Fibroblast of skin of left quadriceps (primary cell): ENCODE measurements around the gene RNF130.

Experiments used
- DNase-seq, 2 experiments: peaks; one replicate each; pipeline ENCODE4 v3.0.0-alpha.2; 2013; ENCODE audit warnings: low read depth in 2 of 2

The RNF130 gene

DNA sequence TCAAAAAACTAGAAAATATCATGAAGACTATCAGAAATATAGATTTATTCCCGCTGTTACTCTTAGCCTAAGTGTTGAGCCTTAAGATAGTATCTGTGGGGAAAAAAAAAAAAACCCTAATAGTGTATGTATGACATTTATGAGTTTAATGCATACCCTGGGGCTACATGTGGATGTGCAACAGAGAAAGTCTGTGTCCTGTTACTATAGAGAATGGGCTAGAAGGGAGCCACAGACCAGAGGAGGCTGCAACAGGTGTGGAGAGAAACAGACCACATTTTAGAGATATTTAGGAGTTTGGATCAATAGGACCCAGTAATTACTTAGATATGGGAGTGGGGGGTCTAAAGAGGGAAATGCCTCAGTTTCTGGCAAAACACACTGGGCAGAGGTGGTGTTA is 15.4 kb downstream of the RNF130 start:
- no peak for DNase-seq

DNA sequence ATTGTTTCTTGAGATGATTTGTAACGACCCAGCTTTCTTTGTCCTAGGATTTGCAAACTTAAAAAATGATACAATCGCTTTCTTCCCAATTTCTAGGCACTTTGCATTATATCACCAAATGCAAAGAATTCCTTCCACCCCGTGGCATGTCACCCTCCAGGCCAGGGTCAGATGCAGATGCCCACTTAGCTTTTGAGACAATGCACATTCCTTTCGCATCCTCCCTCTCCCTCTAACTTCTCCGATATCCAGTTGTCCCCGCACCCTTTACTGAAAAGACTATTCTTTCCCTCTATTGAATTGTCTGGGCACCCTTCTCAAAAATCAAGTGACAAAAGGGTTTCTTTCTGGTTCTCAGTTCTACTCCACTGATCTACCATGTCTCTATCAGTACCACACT is 17.3 kb downstream of the RNF130 start:
- no peak for DNase-seq

DNA sequence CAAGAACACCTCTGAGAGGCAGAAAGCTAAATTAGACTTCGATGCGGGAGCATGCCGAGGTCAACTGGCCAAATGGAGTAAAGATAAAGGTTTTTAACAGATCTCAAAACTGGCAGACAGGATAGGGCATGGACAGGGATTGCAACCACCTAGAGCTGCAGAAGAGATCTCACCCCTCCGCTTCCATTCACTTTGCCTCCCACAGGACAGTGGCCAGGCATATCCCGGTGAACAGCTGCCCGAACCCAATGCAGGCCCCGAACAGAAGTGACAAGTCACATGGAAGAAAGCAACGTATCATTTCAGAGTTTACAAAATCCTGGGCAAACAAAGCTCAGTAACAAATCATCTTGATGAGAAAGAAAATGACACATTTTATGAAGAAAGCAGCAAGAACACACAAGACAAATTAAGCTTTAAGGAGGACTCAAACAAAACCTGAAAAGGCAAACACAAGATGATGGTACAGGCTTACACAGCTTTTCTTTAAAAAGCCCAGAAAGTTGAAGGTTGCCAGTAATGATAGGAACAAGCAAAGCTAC is 18.4 kb downstream of the RNF130 start:
- DNase-seq = no peak

DNA sequence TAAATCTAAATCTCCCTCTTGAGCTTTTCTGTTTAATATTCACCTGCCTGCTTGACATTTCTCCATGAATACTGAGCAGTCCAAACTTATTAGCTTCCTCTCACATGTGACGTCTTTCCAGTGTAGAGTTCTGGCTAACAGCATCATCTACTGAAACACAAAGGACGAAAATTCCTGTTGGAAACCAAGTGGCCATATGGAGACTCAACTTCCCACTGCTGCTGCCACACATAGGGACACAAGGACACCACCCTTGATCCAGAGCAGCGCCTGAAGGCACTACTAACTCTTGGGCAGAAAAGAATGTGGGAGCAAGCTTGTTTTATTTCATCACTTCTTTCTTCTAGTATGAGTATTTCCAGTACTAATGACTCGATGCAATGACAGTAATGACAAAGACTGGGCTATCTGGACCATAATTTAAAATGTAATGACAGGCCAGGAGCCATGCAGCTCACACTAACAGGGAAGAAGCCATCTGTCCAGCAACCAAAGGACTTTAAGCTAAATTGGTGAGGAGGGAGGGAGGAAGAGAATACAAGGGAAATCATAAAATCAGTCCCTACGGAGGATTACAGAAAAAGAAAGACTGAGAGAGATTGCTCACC is 19.2 kb downstream of the RNF130 start:
- DNase-seq = no peak

DNA sequence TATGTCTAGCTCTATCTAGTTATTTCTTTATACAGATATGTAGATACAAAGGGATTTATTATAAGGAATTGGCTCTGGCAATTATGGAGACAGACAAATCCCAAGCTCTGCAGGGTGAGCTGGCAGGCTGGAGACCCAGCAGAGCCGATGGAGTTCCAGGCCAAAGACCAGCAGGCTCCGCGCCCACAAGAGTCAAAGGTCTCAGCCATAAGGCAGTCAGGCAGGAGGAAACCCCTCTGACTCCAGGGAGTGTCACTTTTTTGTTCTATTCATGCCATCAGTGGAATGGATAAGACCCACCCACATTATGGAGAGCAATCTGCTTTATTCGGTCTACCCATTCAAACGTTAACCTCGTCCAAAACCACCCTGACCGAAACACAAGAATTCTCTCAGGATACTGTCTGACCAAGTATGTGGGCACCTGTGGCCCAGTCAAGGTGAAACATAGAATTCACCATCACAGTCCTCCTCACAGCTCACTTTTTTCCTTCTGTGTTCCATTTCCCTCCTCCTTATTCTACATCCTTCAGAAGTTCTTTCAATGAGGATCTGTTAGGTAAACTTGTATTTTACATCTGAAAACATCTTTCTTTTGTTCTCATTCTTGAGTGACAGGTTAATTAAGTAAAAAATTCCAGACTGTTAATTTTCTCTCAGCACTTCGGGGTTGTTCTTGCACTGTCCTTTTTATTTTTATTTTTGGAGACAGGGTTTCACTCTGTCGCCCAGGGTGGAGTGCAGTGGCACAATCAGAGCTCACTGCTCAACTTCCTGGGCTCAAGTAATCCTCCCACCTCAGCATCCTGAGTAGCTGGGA is 21.2 kb downstream of the RNF130 start:
- no peak for DNase-seq

DNA sequence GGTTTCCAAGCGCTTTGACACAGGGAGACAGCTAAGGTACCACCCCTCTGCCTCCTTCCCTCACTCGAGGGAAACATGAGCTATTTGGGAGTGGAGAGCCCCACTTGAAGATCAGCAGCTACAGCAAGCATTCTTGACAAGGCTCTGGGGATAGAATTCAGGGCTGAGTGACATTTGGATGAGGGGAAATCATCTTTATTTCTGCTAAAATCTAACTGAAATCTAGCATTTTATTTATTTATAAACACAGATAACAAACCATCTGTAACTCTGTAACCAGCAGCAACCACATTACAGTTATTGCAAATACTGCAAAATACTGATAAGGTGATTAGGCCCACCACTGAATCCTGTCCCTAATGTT is 22.4 kb downstream of the RNF130 start:
- DNase-seq = no peak

DNA sequence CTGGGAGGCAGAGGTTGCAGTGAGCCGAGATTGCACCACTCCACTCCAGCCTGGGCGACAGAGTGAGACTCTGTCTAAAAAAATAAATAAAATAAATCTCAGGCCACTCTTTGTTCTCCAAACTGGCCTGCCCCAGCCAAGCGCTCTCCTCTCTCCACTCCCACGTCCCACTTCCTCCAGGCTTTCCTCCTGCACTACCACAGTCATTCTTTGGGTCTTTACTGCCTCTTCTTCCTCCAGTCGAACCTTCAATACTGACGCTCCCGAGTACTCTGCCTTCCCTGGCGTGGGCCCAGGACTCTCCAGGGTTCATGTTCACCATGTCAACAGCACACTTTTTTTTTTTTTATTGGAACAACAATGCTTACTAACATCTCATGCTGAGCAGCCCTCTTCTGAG is 23.9 kb downstream of the RNF130 start:
- no peak for DNase-seq

DNA sequence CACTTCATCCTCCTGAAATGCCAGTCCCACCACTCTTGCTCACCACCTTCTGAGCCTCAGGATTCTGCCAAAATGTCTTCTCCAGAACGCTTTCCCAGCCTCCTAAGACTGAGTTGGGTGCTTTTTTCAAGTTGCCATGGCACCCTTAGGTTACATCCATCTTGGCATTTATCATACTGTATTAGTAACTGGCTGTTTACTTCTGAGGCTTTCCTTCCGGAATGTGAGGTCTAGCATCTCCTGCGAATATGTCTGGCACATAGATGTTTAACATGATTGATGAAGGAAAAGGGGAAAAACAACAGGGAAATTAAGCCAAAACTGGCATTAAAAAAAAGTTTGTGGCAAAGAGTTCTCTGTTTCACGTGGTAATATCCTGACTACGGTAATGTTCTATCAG is 24.9 kb downstream of the RNF130 start:
- no peak for DNase-seq

DNA sequence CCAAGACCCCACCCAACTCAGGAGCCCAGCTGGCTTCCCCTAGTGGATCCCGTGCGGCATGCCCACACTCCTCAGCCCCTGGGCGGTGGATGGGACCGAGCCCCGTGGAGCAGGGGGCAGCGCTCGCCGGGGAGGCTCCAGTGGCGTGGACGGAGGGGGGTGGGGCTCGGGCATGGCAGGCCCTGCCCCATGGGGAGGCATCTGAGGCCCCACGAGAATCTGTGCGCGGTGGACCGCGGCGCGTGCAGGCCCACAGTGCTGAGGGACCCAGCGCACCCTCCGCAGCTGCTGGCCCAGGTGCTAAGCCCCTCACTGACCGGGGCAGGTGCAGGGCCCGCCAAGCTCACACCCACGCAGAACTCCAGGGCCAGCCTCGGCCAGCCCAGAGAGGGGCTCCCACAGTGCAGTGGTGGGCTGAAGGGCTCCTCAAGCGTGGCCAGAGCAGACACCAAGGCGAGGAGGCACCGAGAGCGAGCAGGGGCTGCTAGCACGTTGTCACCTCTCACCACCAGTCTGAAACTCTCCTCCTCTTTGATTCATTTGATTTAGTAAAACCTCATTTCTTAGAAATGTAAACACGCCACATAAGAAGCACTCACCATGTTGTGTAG is 25.6 kb downstream of the RNF130 start:
- DNase-seq = no peak

DNA sequence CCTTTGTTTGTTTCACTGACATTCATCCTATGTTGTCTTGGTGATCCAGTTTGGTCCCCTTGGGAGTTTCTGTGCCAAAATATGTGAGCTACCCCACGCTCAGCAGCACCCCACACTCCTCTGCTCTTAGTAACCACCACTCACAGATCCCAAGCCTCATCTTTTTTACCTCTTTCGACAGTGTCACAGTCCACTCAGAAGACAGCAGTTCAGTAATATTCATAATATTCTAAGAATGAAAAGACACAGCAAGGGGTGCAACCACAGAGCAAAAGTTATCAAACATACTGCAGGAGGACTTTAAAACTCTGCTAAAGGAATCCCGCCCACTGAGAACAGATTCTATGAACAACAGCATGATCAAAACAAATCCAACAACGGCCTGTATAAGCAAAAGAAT is 28.2 kb downstream of the RNF130 start:
- DNase-seq = no peak

DNA sequence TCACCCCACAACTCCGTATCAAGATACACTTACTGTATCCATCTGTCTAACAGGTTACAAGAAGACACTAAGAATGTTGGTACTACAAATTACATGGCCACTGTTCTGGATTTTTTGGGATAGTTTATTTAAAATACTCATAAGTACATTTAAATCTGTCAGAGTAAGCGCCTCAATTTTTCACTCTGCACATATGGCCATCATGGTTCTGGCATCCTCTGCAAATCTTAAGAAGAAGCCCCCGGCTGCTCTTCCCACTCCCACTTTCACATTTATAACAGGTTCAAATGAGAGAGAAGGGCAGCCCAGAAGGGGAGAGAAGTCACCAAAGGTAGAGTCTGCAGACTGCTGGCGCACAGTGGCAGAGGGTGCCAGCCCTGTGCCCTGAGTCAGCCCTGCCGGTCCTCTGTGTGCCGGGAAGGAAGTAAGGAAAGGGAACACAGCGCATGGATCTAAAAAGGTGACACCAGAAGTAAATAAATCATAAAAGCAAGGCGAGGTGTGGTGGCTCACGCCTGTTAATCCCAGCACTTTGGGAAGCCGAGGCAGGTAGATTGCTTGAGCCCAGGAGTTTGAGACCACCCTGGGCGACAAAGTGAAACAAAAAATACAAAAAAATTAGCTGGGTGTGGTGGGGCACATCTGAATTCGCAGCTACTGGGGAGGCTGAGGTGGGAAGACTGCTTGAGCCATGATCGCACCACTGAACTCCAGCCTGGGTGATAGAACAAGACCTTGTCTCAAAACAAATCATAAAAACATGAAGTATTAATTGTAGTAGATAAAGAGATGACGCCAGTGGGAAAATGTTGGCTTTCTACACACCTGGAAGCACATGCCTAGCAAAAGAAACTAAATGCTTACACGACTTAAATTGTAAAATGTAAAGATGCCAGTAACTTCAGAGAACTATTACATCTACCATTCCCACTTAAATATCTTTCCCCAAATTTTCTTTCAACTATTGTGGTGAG is 30.0 kb downstream of the RNF130 start:
- DNase-seq = no peak

DNA sequence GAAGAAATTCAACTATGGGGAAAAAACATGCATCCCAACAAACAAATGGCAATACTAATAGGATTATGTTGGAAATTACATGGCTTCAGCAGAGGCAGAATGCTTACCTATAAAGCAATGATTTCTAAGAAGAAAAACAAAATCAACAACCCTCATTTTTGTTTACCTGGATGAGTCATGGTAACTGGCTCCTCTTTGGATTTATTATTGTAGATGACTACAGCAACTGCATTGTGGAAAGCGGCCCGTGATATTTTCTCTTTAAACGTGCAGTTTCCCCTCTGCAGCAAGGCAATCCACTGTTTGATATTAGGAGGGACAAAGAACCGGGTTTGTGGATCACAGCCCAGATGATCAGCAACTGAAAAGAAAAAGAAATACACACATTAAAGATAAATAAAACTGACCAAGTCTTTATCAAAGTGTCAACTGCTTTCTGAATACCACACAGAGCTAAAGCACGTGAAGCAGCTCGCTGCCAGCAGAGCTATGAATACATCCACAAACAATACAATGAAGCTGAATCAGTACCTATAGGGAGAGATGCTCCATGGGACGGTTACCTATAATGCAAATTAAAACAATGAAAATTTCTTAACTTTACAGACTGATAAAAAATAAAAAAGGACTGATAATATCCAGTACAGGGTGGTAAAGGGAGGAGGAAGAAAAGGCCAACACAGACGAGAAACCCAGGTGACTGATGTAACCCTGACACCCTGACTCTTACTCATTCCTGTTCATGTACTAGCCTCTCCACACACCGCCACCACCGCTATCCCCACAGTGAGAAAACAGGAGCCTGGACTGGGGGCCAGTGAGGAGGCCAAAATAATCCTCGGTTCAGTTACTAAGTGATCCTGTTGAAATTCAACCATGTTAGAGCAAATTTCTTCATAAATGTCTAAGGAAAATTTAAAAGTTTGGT is 31.0 kb downstream of the RNF130 start:
- DNase-seq = no peak

DNA sequence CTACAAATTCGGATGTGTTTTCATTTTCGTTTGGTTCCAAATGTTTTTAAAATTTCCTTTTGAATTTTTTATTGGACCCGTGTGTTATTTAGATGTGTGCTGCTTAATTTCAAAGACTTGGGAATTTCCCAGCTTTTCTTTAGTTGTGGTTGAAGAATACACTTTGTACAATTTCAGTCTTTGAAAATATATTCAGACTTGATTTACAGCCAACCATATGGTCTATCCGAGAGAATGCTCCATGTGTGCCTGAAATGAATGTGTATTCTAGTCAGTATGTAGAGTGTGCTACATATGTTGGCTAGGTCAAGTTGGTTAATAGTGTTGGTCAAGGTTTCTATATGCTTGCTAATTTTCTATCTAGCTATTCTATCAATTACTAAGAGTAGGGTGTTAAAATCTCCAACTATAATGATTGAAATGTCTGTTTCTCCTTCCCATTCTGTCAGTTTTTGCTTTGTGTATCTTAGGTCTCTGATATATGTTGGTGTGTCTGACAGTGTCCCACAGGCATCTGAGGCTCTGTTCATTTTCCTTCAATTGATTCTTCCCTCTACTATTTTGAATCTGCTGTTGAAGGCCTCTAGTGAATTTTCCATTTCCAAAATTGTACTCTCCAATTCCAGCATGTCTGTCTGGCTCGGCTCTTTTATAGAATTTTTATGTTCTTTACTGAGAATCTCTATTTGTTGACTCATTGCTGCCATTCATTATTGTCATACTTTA is 36.2 kb downstream of the RNF130 start:
- no peak for DNase-seq

DNA sequence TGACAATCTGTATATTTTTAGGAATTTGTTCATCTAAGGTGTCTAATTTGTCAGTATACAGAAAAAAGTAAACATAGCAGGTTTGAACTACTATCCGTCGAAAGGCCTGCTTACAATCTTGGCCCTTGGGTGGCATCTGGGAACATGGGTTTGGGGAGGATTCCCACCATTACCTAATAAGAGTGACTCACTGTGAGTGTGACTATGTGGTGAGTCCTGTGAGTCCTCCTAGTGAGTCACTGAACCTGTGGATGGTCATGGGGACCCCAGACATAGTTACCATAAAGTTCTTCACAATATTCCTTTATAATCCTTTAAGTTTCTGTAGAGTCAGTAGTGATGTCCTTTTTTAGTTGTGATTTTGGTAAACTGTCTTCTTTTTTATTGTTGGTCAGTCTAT is 37.0 kb downstream of the RNF130 start:
- DNase-seq = no peak

DNA sequence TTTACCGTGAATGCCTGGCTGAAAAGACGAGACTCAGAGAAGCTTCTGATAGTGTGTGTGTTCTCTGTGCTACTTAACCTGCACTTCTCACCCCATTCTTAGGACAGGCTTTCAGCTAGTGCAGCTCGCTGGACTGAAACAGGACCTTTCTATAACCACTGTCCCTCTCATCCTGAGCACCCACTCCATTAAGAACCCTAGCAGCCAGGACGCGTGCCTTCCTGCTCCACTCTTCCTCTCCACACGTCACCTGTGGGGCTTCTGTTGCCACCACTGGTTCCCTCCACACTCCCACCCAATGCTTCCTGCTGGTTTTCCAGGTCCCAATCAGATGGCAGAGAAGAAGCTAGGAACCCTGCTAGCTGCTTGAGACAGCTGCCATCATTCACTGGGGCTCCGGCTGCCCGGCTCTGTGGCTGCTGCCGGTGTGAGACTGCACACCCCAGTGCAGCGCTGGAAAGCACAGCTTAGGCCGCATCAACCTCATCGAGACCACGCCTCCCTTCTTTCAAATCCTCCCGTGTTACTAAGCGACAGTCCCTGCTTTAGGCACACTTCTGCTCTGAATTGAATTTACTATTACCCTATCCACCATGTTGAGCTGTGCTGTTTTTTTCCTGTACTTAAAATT is 44.0 kb downstream of the RNF130 start:
- DNase-seq = no peak

DNA sequence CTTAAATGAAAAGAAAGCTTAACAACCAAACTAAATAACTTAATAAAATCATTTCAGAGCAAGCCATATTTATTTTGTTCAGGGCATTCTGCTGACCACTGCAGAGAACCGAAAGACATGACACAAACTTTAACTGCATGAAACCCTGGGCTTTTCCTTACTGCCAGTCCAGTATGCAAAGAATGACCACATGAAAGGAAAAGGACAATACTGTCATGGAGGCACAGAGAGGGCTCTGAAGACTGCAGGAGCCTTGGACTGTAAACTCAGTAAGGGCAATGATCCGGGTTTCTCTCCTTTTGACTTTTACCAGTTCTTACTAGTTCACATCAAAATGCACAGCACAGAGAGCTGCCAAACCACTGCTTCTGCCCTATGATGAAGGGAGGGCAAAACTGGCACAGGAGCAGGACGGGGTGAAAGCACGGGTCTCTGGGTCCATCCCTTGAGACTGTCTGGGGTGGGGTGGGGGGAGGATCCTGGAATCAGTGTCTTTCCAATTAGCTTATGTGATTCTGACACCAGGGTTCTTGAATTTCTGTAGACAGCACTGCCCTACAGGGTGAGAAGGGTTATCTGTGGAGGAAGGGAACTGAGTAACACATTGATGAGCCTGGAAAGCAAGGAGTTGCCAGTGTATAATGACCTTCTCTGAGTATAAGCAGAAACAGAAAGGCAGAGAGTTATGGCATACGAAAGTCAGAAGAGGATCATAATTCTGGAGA is 44.7 kb downstream of the RNF130 start:
- no peak for DNase-seq

DNA sequence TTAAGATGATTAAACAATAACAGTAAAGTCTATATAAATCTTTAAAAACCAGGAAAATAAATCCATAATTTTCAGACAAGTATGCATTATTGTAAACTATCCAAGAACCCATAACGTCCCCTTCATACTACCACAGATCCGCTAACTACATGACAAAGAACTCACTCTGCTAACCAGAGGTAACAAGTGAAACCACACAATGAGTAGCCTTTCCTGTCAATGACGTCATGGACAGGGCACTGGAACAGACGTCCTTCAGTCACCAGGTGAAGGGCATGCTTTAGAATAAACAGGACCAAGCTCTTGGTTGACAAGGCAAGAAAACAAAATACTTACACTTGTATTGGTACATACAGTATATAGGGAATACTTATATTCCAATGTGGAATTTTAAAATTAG is 45.2 kb downstream of the RNF130 start:
- DNase-seq = no peak

DNA sequence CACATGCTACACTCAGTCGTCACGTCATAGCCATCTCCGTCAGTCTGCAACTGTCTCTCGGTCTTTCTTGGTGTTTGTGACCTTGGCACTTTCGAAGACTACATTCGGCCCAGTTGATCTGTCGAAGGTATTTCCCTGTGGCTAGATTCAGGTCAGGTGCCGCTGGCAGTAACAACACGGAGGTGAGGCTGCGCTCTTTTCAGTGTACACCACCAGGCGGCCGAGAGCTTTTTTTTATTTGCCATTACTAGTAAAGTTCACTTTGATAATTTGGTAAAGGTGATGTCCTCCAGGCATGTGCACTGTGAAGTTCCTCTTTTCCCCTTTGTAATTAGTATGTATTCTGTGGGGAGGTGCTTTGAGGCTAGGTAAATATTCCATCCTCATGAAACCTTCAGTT is 49.7 kb downstream of the RNF130 start:
- no peak for DNase-seq

DNA sequence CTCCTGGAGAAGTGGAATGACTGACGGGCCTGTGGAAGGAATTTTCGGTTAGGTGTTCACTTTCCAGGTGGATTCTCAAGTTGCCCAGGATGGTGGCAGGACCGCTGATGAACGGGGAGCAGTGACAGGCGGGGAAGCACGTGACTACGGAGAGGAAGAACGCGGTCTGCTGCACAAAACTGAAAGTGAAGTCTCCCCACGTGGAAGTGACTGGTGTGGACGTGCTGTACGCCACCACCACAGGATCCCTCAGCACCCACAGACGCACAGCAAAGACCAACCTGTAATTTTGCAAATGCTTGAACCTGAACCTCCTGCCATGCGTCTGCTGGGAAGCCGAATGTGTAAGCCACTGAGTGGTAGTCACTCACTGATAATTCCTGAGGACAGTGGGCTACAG is 51.4 kb downstream of the RNF130 start:
- DNase-seq = no peak
